Nephron (organoid): ENCODE measurements around the gene CSF1R.
"Not testable (repeated sequence)": the region's sequence is repeated elsewhere in the genome, so short reads cannot be mapped to it uniquely, and the experiment has no call there.

Experiments
- H3K27ac Mint-ChIP-seq, 3 experiments: 2 replicates each; pipeline ENCODE4 v1.8.0; 2020; ENCODE audit warnings: mixed read lengths in 3 of 3, mild to moderate bottlenecking in 2 of 3, moderate library complexity in 1 of 3
- H3K27me3 Mint-ChIP-seq: 2 replicates; pipeline ENCODE4 v1.8.0; 2021; ENCODE audit warnings: low read depth, mild to moderate bottlenecking, moderate library complexity, mixed read lengths
- H3K36me3 Mint-ChIP-seq: 2 replicates; pipeline ENCODE4 v1.8.0; 2020; ENCODE audit warnings: low read depth, mixed read lengths
- H3K4me1 Mint-ChIP-seq: 2 replicates; pipeline ENCODE4 v1.8.0; 2020; ENCODE audit warnings: mixed read lengths
- H3K4me3 Mint-ChIP-seq, 3 experiments: 2 replicates each; pipeline ENCODE4 v1.8.0; 2020; ENCODE audit warnings: mild to moderate bottlenecking in 3 of 3, mixed read lengths in 3 of 3, moderate library complexity in 2 of 3
- H3K9me3 Mint-ChIP-seq: 2 replicates; pipeline ENCODE4 v1.8.0; 2020; ENCODE audit warnings: mixed read lengths
- TF ChIP-seq, protein P1 (sequence below), 3 experiments: fragments of 200-600 bp; sonication (generic); IDR thresholded peaks; one replicate each; pipeline ENCODE4 v1.5.0; 2021; ENCODE audit warnings: antibody characterized with exemption in 3 of 3; ENCODE audit not compliant: unreplicated experiment in 3 of 3

Gene CSF1R

DNA sequence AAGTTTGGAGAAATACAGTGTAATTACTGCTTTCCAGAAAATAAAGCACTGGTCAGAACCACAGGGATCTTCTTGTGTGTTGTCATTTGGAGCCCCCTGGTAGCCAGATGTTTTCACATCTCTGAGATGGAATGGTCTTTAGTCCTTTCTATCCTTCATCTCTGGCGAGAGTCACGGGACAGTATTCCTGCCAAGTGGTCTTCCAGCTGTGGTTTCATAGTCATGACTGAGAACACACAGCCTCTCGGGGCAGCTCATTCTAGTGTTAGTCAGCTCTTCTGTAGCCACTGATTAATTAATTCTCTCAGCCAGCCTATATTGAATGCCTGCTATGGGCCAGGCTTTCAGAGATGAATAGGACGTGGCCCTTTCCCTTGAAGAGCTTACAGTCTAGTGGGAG is 51.7 kb downstream of the CSF1R start:
- TF ChIP-seq, protein P1, sequence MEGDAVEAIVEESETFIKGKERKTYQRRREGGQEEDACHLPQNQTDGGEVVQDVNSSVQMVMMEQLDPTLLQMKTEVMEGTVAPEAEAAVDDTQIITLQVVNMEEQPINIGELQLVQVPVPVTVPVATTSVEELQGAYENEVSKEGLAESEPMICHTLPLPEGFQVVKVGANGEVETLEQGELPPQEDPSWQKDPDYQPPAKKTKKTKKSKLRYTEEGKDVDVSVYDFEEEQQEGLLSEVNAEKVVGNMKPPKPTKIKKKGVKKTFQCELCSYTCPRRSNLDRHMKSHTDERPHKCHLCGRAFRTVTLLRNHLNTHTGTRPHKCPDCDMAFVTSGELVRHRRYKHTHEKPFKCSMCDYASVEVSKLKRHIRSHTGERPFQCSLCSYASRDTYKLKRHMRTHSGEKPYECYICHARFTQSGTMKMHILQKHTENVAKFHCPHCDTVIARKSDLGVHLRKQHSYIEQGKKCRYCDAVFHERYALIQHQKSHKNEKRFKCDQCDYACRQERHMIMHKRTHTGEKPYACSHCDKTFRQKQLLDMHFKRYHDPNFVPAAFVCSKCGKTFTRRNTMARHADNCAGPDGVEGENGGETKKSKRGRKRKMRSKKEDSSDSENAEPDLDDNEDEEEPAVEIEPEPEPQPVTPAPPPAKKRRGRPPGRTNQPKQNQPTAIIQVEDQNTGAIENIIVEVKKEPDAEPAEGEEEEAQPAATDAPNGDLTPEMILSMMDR (IDR thresholded peaks at IDR 0.05; ENCODE audit: unreplicated experiment in 3 of 3), result no peak
- no peaks in the 10 kb centered on the region for H3K9me3 Mint-ChIP-seq
- H3K27me3 Mint-ChIP-seq, result no peaks in the 10 kb centered on the region
- H3K27ac Mint-ChIP-seq, result no peak overlapping the region
- H3K36me3 Mint-ChIP-seq, result peaks cover 67% of the 10 kb centered on the region
- H3K4me1 Mint-ChIP-seq, result peaks cover 6% of the 10 kb centered on the region
- H3K4me3 Mint-ChIP-seq, result no peak overlapping the region

DNA sequence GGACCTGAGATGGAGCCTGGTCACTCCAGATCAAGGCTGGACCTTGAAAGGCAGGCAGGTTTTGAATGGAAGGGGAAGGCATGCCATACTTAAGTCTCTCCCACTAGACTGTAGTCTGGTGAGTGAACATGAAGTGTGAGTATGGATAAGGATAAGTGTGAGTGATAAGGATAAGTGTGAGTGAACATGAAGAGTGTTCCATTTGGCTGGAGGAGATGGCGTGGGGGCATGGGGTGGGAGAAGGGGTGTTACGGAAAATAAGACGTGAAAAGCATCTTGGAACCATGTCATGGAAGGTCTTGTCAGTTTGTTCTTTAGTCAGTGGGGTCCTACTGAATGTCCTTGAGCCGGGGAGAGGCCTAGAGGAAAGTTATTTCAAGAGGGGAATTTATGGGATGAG is 53.0 kb downstream of the CSF1R start:
- H3K4me3 Mint-ChIP-seq, result no peak overlapping the region
- peaks cover 2% of the 10 kb centered on the region for H3K4me1 Mint-ChIP-seq
- TF ChIP-seq, protein P1 (IDR thresholded peaks at IDR 0.05; ENCODE audit: unreplicated experiment in 3 of 3), result no peak
- H3K27ac Mint-ChIP-seq, result no peak overlapping the region
- H3K27me3 Mint-ChIP-seq, result no peaks in the 10 kb centered on the region
- peaks cover 69% of the 10 kb centered on the region for H3K36me3 Mint-ChIP-seq
- no peaks in the 10 kb centered on the region for H3K9me3 Mint-ChIP-seq

GRCh38 chr5:150028047-150028446 is 58.3 kb downstream of the CSF1R start:
- peaks cover 61% of the 10 kb centered on the region for H3K36me3 Mint-ChIP-seq
- not testable (repeated sequence) for H3K27me3 Mint-ChIP-seq, H3K27ac Mint-ChIP-seq, H3K9me3 Mint-ChIP-seq, H3K4me3 Mint-ChIP-seq, H3K4me1 Mint-ChIP-seq

DNA sequence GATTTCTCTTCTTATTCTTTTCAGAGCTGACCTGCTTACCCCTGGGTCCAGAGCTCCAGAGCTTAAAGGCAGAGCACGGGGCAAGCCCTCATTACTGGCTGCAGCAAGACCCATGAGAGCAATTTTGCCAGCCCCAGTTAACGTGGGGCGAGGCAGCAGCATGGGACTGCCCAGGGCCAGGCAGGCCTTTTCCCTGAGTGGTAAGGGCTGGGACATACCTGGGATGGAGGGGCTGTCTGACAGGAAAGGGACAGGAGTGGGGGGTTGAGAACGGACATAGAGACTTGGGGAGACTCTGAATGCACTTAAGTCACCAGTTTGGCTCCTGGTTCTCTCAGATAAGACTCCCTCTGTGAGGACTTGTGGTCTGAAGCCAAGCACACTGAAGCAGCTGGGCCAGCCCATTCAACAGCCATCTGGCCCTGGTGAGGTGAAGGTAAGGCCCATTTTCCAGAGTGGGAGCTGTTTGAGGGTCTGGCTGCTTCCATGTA is 59.6 kb downstream of the CSF1R start:
- Mint-ChIP-seq H3K27me3 (no peaks in the 10 kb centered on the region), H3K4me3 (no peak overlapping the region), H3K4me1 (peaks cover 9% of the 10 kb centered on the region), H3K36me3 (peaks cover 64% of the 10 kb centered on the region), H3K27ac (no peak overlapping the region), H3K9me3 (no peaks in the 10 kb centered on the region)
- TF ChIP-seq, protein P1 (IDR thresholded peaks at IDR 0.05; ENCODE audit: unreplicated experiment in 3 of 3), result no peak

GRCh38 chr5:150024346-150024984 is 61.9 kb downstream of the CSF1R start:
- Mint-ChIP-seq H3K27me3 (no peaks in the 10 kb centered on the region), H3K9me3 (no peaks in the 10 kb centered on the region), H3K4me1 (peaks cover 10% of the 10 kb centered on the region), H3K27ac (peak overlapping the region in 2 of 3 experiments; percentile 68 to 75), H3K36me3 (peaks cover 70% of the 10 kb centered on the region), H3K4me3 (no peak overlapping the region)
- TF ChIP-seq, protein P1 (IDR thresholded peaks at IDR 0.05; ENCODE audit: unreplicated experiment in 3 of 3), result peak in 1 of 3 experiments; percentile 18

GRCh38 chr5:150023136-150023535 is 63.2 kb downstream of the CSF1R start:
- peak overlapping the region in 1 of 3 experiments; percentile 92 for H3K27ac Mint-ChIP-seq
- TF ChIP-seq, protein P1 (IDR thresholded peaks at IDR 0.05; ENCODE audit: unreplicated experiment in 3 of 3), result no peak
- H3K36me3 Mint-ChIP-seq, result peaks cover 75% of the 10 kb centered on the region
- no peak overlapping the region for H3K4me3 Mint-ChIP-seq
- no peaks in the 10 kb centered on the region for H3K9me3 Mint-ChIP-seq
- H3K4me1 Mint-ChIP-seq, result peaks cover 10% of the 10 kb centered on the region
- H3K27me3 Mint-ChIP-seq, result no peaks in the 10 kb centered on the region
